ENCODE measurements around the gene GORAB. TPM values are rescaled to one million over a fixed set of nuclear protein-coding genes. Genes with fewer than 3 reads are reported as not detected.

GORAB gene
- total and polyA plus RNA-seq, 2 of the 4 experiments (the other 2 are of a cell fraction): 11.3 to 14.0 TPM

GRCh38 chr1:170558731-170559130 is 26.8 kb downstream of the GORAB start:
- Histone ChIP-seq H3K4ac (ENCODE audit: low read depth, low read length) (no peak overlapping the region), H3K9me3 (ENCODE audit: control insufficient read depth, insufficient read depth, low read length) (peaks cover 10% of the 10 kb centered on the region; the same call in 1 of the 2 replicates), H3K27ac (ENCODE audit: insufficient read depth, low read length) (no peak overlapping the region), H4K5ac (ENCODE audit: low read depth, low read length) (no peak overlapping the region), H2AK5ac (ENCODE audit: low read depth, low read length) (no peak overlapping the region), H3K27me3 (ENCODE audit: control insufficient read depth, insufficient read depth, low read length) (no peaks in the 10 kb centered on the region), H3K9ac (ENCODE audit: low read depth, low read length) (no peak overlapping the region), H4K91ac (ENCODE audit: insufficient read depth, low read depth, low read length) (no peak overlapping the region), H3K14ac (replicated peaks; ENCODE audit: low read depth, low read length) (no peak overlapping the region), H4K8ac (ENCODE audit: low read depth in 2 of 2, low read length in 2 of 2) (no peak overlapping the region), H3K23ac (ENCODE audit: low read depth, low read length) (no peak overlapping the region), H2AK9ac (replicated peaks; ENCODE audit: low read depth, low read length, poor library complexity) (no peak overlapping the region), H4K20me1 (ENCODE audit: insufficient read depth, low read length) (no peaks in the 10 kb centered on the region), H3K4me1 (ENCODE audit: control insufficient read depth, insufficient read depth, low read length) (peaks cover 11% of the 10 kb centered on the region), H2BK5ac (ENCODE audit: low read depth, low read length, poor library complexity, severe bottlenecking) (no peak overlapping the region), H3K79me1 (ENCODE audit: low read depth in 1 of 2, low read length in 2 of 2) (no peaks in the 10 kb centered on the region; a peak in 1 of 4 replicates), H3K56ac (ENCODE audit: extremely low read depth, insufficient read depth, low read length) (no peak overlapping the region), H3K9me1 (ENCODE audit: insufficient read depth, low read length) (peaks cover 6% of the 10 kb centered on the region; the same call in 1 of the 2 replicates), H3K18ac (ENCODE audit: low read depth, low read length) (no peak overlapping the region), H2BK15ac (ENCODE audit: low read depth, low read length) (no peak overlapping the region), H2BK120ac (ENCODE audit: low read depth, low read length) (no peak overlapping the region), H2BK20ac (ENCODE audit: low read depth, low read length) (no peak overlapping the region), H3K4me2 (ENCODE audit: low read depth, low read length) (no peak overlapping the region), H2AFZ (replicated peaks; ENCODE audit: low read length, poor library complexity) (no peak overlapping the region), H3K36me3 (ENCODE audit: control insufficient read depth, insufficient read depth, low read length) (no peaks in the 10 kb centered on the region), H3K4me3 (ENCODE audit: insufficient read depth, low read depth, low read length) (no peak overlapping the region)
- dilution Hi-C loops (cut with HindIII; ENCODE audit: low sequenced_read_pairs, unreplicated experiment) (no loop called here), intact Hi-C loops (cut with micrococcal nuclease) (no loop called here), in situ Hi-C loops (cut with MboI; ENCODE audit: low sequenced_read_pairs) (no loop called here)
- ChIA-PET CTCF (no interaction called here), POLR2A (ENCODE audit: unreplicated experiment) (no interaction called here)
- WGBS, 2 experiments (ENCODE audit: extremely low coverage in 2 of 2, insufficient read length in 1 of 2): 100% methylated on average over 2 of the region's 5 CpGs; no CpG with 5 or more reads in 1 of the 2 experiments
- TF ChIP-seq CHD1 (IDR thresholded peaks at IDR 0.05; ENCODE audit: low read depth, low read length) (no peak), MAFK (IDR thresholded peaks at IDR 0.05; ENCODE audit: low read depth, low read length) (no peak), RAD21 (IDR thresholded peaks at IDR 0.05; ENCODE audit: low read length) (no peak), MXI1 (IDR thresholded peaks at IDR 0.05; ENCODE audit: borderline replicate concordance, low read depth, low read length) (no peak), POLR2A (IDR thresholded peaks at IDR 0.05; ENCODE audit: low read depth, low read length) (no peak), CEBPB (IDR thresholded peaks at IDR 0.05; ENCODE audit: low read depth, low read length) (no peak), BHLHE40 (IDR thresholded peaks at IDR 0.05; ENCODE audit: low read depth, low read length) (no peak), USF2 (IDR thresholded peaks at IDR 0.05; ENCODE audit: low read depth, low read length) (no peak), RFX5 (IDR thresholded peaks at IDR 0.05; ENCODE audit: low read depth, low read length) (no peak), CTCF (conservative IDR thresholded peaks at IDR 0.05; ENCODE audit: low read depth, low read length) (no peak), RCOR1 (IDR thresholded peaks at IDR 0.05; ENCODE audit: insufficient replicate concordance, low read length) (no peak), NFE2L2 (IDR thresholded peaks at IDR 0.05; ENCODE audit: low read depth, low read length) (no peak), SMC3 (IDR thresholded peaks at IDR 0.05; ENCODE audit: low read depth, low read length) (no peak), FOS (IDR thresholded peaks at IDR 0.05; ENCODE audit: low read depth, low read length) (no peak)
- ATAC-seq (ENCODE audit: low read depth): no peak
- no TSS peak for BruUV-seq (replicated peaks)
- DNase-seq: no peak
